ENCODE measurements around the gene TCF7. TPM values are rescaled to one million over a fixed set of nuclear protein-coding genes. Genes with fewer than 3 reads are reported as not detected.

TCF7 gene
- total RNA-seq, 2 experiments from 2014 or later = 0.97 to 1.1 TPM

- intact Hi-C loops (cut with micrococcal nuclease; ENCODE audit: unreplicated experiment) = no loop called here
- Histone ChIP-seq H3K4me2 (ENCODE audit: low read length) (no peak overlapping the region), H3K79me2 (ENCODE audit: insufficient read depth, low read depth, low read length) (no peaks in the 10 kb centered on the region), H3K36me3 (ENCODE audit: insufficient read depth, low read length) (peaks cover 79% of the 10 kb centered on the region), H3K9me3 (ENCODE audit: low read length) (no peaks in the 10 kb centered on the region), H3K4me3 (ENCODE audit: low read depth, low read length, poor library complexity, severe bottlenecking) (no peak overlapping the region), H3K27ac (ENCODE audit: low read depth, low read length, poor library complexity, severe bottlenecking) (no peak overlapping the region), H3K4me1 (ENCODE audit: insufficient read depth, low read length, poor library complexity, severe bottlenecking) (no peaks in the 10 kb centered on the region), H2AFZ (ENCODE audit: low read length) (no peak overlapping the region), H4K20me1 (ENCODE audit: insufficient read depth, low read length) (no peaks in the 10 kb centered on the region), H3K9me2 (ENCODE audit: insufficient read depth, low read length) (no peaks in the 10 kb centered on the region)
- POLR2A ChIA-PET = interaction anchor here (0.5 to 0.8 kb wide), 4 partner anchors 16 to 905 kb away, joined by 3 to 4 read pairs (median 3); no protein-coding TSS in a partner anchor
- no peak for DNase-seq (ENCODE audit: low spot score)
- BruUV-seq (replicated peaks) = no TSS peak
- CTCF ChIA-PET (ENCODE audit: unreplicated experiment) = no interaction called here
- TF ChIP-seq EZH2phosphoT487 (IDR thresholded peaks at IDR 0.05; ENCODE audit: borderline replicate concordance, low read depth, low read length) (no peak), CTCF (conservative IDR thresholded peaks at IDR 0.05; ENCODE audit: low read length) (no peak)
Observed at GRCh38 chr5:134148316-134148715, 33.8 kb downstream of the TCF7 start.

GRCh38 chr5:134148986-134149539, 34.6 kb downstream of the TCF7 start:
- Histone ChIP-seq H4K20me1 (ENCODE audit: insufficient read depth, low read length) (no peaks in the 10 kb centered on the region), H3K4me1 (ENCODE audit: insufficient read depth, low read length, poor library complexity, severe bottlenecking) (no peaks in the 10 kb centered on the region), H3K36me3 (ENCODE audit: insufficient read depth, low read length) (peaks cover 79% of the 10 kb centered on the region), H3K9me2 (ENCODE audit: insufficient read depth, low read length) (no peaks in the 10 kb centered on the region), H2AFZ (ENCODE audit: low read length) (no peak overlapping the region), H3K9me3 (ENCODE audit: low read length) (no peaks in the 10 kb centered on the region), H3K79me2 (ENCODE audit: insufficient read depth, low read depth, low read length) (no peaks in the 10 kb centered on the region), H3K4me3 (ENCODE audit: low read depth, low read length, poor library complexity, severe bottlenecking) (no peak overlapping the region), H3K4me2 (ENCODE audit: low read length) (no peak overlapping the region), H3K27ac (ENCODE audit: low read depth, low read length, poor library complexity, severe bottlenecking) (no peak overlapping the region)
- POLR2A ChIA-PET = interaction anchor here (0.5 to 1.6 kb wide), 2 partner anchors 8 to 95 kb away, joined by 3 to 6 read pairs; no protein-coding TSS in a partner anchor
- TF ChIP-seq CTCF (conservative IDR thresholded peaks at IDR 0.05; ENCODE audit: low read length) = no peak
- no peak for TF ChIP-seq EZH2phosphoT487 (IDR thresholded peaks at IDR 0.05; ENCODE audit: borderline replicate concordance, low read depth, low read length)
- intact Hi-C loops (cut with micrococcal nuclease; ENCODE audit: unreplicated experiment) = no loop called here
- no peak for DNase-seq (ENCODE audit: low spot score)
- CTCF ChIA-PET (ENCODE audit: unreplicated experiment) = no interaction called here
- BruUV-seq (replicated peaks) = no TSS peak

- H3K9me2 ChIP-seq (ENCODE audit: insufficient read depth, low read length) = no peaks in the 10 kb centered on the region
- H3K4me1 ChIP-seq (ENCODE audit: insufficient read depth, low read length, poor library complexity, severe bottlenecking) = no peaks in the 10 kb centered on the region
- H3K79me2 ChIP-seq (ENCODE audit: insufficient read depth, low read depth, low read length) = no peaks in the 10 kb centered on the region
- POLR2A ChIA-PET = interaction anchor here (0.7 to 2.5 kb wide), 3 partner anchors 9 to 155 kb away, joined by 3 to 7 read pairs (median 6); no protein-coding TSS in a partner anchor
- no peak for DNase-seq (ENCODE audit: low spot score)
- intact Hi-C loops (cut with micrococcal nuclease; ENCODE audit: unreplicated experiment) = no loop called here
- no peak overlapping the region for H2AFZ ChIP-seq (ENCODE audit: low read length)
- no peaks in the 10 kb centered on the region for H4K20me1 ChIP-seq (ENCODE audit: insufficient read depth, low read length)
- no peak overlapping the region for H3K27ac ChIP-seq (ENCODE audit: low read depth, low read length, poor library complexity, severe bottlenecking)
- H3K4me2 ChIP-seq (ENCODE audit: low read length) = no peak overlapping the region
- peaks cover 83% of the 10 kb centered on the region for H3K36me3 ChIP-seq (ENCODE audit: insufficient read depth, low read length)
- no peaks in the 10 kb centered on the region for H3K9me3 ChIP-seq (ENCODE audit: low read length)
- H3K4me3 ChIP-seq (ENCODE audit: low read depth, low read length, poor library complexity, severe bottlenecking) = no peak overlapping the region
- CTCF ChIA-PET (ENCODE audit: unreplicated experiment) = no interaction called here
- TF ChIP-seq CTCF (conservative IDR thresholded peaks at IDR 0.05; ENCODE audit: low read length) (no peak), EZH2phosphoT487 (IDR thresholded peaks at IDR 0.05; ENCODE audit: borderline replicate concordance, low read depth, low read length) (no peak)
- BruUV-seq (replicated peaks) = no TSS peak
Observed at GRCh38 chr5:134149571-134150303, 35.3 kb downstream of the TCF7 start.

All from OCI-LY7 (cell line).